ENCODE results near the gene HSF5.

GRCh38 chr17:58398574-58399266 is 89.5 kb downstream of the HSF5 start:
- TF ChIP-seq CTCF (IDR thresholded peaks at IDR 0.05; ENCODE audit: insufficient read depth, low read length) (no peak), POLR2AphosphoS5 (IDR thresholded peaks at IDR 0.05; ENCODE audit: low read depth) (no peak), REST (IDR thresholded peaks at IDR 0.05; ENCODE audit: insufficient replicate concordance, low read depth) (no peak), GABPA (IDR thresholded peaks at IDR 0.05; ENCODE audit: low read depth) (no peak)

All from HL-60 (cell line).